IPS-15b (cell line): ENCODE results near the gene NECTIN2.
"Not testable (repeated sequence)": the region's sequence is repeated elsewhere in the genome, so short reads cannot be mapped to it uniquely, and the experiment has no call there.

Experiments
- H3K27me3 ChIP-seq: one replicate; pipeline ENCODE4 v1.6.1; 2013; ENCODE audit warnings: low read length; ENCODE audit not compliant: control insufficient read depth, insufficient read depth
- H3K36me3 ChIP-seq: one replicate; pipeline ENCODE4 v1.6.1; 2013; ENCODE audit warnings: low read length; ENCODE audit not compliant: control insufficient read depth, insufficient read depth
- H3K4me1 ChIP-seq: one replicate; pipeline ENCODE4 v1.6.1; 2013; ENCODE audit warnings: mild to moderate bottlenecking, low read length; ENCODE audit not compliant: control insufficient read depth, insufficient read depth
- H3K4me3 ChIP-seq: one replicate; pipeline ENCODE4 v1.5.1; 2013; ENCODE audit warnings: low read depth, low read length
- H3K9ac ChIP-seq: one replicate; pipeline ENCODE4 v1.6.1; 2013; ENCODE audit warnings: low read depth, mild to moderate bottlenecking, low read length
- H3K9me3 ChIP-seq: one replicate; pipeline ENCODE4 v1.6.1; 2013; ENCODE audit warnings: mild to moderate bottlenecking, low read length; ENCODE audit not compliant: control insufficient read depth, insufficient read depth

The NECTIN2 gene

DNA sequence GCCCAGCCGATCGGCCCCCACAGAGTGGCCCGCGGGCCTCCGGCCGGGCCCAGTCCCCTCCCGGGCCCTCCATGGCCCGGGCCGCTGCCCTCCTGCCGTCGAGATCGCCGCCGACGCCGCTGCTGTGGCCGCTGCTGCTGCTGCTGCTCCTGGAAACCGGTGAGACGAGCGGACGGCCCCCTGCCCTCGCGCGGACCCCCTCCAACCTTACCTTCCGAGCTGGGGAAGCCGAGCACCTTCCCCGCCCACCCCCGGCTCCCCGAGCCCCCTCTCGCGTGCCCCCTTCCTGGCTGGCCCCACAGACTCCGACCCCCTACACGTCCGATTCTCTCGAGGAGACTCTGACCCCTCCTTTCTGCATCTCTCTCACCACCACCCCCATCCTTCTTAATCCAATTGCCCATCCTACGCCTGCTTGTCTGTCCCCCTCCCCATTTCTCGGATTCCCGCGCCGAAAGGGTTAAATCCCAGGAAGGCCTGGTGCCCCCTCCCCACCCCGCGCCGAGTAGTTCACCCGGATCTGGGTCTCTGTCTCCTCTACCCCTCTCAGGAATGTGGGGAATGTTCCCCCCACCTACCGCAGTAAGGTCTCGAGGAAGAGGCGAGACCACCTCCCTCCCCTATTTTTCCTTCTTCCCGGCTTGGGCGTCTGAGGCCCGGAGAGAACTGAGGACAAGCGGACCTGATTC is 502 bp downstream of the NECTIN2 start:
- peaks cover 13% of the 10 kb centered on the region for H3K4me1 ChIP-seq
- H3K27me3 ChIP-seq: peaks cover 7% of the 10 kb centered on the region
- H3K4me3 ChIP-seq: peak overlapping the region; percentile 97
- H3K36me3 ChIP-seq: peaks cover 13% of the 10 kb centered on the region
- peak overlapping the region; percentile 93 for H3K9ac ChIP-seq
- H3K9me3 ChIP-seq: no peaks in the 10 kb centered on the region

DNA sequence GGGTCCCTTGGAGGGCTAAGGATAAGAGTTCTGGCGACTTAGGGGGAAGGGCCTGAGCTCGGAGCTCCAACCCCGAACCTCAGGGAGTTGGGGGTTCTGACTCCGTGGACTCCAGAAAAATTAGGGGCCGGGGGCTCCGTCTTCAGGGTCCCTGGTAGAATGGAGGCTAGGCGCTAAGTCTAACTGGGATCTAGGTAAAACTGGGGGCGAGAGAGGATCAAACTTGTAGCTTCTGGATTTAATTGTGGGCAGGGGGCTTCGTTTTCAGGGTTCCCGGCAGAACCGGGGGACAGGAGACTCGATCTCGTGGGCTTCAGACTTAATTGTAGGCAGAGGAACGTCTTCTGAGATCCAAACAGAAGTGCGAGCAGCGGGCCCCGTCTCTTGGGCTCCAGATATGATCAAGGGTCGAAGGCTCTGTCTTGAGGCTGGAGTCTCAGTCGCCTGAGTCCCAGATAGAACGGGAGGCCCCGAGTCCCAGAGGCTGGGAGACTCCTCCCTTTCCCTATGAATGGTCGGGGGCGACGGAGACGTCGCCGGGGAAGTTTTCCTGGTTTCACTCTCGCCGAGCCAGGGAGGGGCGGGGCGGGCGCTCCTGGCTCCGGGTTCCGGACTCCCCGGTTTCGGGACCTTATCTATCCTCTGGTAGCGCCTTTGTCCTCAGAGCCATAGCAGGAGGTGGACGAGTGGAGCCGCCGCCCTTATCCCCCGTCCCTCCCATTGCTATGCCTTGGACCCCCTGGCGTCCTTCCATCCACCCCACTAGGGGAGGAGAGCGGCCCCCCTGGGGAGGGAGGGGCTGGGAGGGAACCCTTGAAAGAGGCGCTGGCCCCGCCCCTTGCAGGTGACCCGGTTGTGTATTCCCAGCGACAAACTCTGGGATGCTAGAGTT is 1.3 kb downstream of the NECTIN2 start:
- Histone ChIP-seq H3K4me1 (peaks cover 15% of the 10 kb centered on the region), H3K9me3 (no peaks in the 10 kb centered on the region), H3K4me3 (peak overlapping the region; percentile 97), H3K36me3 (peaks cover 16% of the 10 kb centered on the region), H3K27me3 (peaks cover 4% of the 10 kb centered on the region), H3K9ac (peak overlapping the region; percentile 93)

DNA sequence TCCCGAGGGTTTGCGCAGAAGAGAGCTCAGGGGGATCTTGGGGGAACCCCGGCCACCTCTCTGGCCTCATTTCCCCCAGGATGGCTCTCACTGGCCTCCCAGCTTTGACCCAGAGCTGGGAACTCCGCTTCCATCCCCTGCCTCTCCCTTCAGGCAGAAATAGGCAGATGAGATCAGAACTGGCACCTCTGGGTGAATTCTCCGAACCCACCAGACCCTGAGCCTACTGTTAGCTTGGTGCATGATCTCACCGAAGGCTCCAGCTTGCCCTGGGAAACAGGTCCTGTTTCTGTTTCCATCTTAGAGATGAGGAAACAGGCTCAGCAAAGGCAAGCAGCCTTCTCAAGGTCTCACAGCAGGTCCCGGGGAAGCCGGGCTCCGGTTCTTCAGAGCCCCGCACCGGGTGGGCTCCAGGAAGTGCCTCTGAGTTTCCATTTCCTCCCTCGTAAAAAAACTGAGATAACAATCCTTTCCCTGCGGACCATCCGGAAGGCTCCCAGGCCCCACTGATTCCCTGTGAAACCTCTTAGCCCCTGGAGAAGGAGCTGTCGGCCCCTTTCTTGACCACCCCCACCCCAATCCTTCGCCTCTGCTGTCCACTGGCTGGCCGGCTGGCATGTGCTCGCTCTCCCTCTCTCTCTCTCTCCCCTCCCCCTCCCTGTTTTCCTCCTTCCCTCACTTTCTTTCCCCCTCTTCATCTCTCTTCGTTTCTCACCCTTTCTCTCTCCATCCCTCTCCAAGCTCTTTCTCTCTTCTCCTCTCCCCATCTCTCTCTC is 2.1 kb downstream of the NECTIN2 start:
- peak overlapping the region; percentile 97 for H3K4me3 ChIP-seq
- H3K9me3 ChIP-seq: no peaks in the 10 kb centered on the region
- peaks cover 16% of the 10 kb centered on the region for H3K36me3 ChIP-seq
- H3K27me3 ChIP-seq: peaks cover 4% of the 10 kb centered on the region
- H3K9ac ChIP-seq: peak overlapping the region; percentile 28
- peaks cover 15% of the 10 kb centered on the region for H3K4me1 ChIP-seq

DNA sequence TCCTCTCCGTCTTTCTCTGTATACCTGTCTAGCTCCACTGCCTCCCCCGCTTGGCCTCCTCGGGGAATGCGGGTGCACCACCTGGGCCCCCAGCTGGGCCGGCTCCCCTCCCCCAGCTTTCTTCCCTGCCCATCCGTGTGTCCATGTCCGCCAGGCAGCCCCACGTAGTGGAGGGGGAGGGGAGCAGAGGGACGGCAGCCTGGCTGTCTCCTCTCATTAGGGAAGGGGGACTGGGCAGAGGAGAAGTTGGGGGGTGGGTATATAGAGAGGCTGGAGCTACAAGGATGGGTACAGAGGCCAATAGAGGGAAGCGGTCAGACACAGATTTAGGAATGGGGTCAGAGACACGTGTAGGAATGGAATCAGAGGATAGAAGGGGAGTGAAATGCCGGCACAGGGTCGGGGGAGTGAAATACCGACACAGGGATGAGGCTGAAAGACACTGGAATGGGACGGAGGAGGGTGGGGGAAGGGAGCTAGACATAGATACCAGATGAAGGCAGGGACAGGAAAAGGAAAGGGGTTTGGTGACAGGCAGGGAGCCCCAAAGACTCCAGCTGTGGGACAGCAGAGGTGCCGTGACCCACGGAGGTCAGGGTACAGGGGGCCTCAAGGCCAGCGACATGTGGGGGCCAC is 2.8 kb downstream of the NECTIN2 start:
- Histone ChIP-seq H3K36me3 (peaks cover 16% of the 10 kb centered on the region), H3K9ac (no peak overlapping the region), H3K4me3 (peak overlapping the region; percentile 97), H3K9me3 (no peaks in the 10 kb centered on the region), H3K4me1 (peaks cover 15% of the 10 kb centered on the region), H3K27me3 (peaks cover 4% of the 10 kb centered on the region)

DNA sequence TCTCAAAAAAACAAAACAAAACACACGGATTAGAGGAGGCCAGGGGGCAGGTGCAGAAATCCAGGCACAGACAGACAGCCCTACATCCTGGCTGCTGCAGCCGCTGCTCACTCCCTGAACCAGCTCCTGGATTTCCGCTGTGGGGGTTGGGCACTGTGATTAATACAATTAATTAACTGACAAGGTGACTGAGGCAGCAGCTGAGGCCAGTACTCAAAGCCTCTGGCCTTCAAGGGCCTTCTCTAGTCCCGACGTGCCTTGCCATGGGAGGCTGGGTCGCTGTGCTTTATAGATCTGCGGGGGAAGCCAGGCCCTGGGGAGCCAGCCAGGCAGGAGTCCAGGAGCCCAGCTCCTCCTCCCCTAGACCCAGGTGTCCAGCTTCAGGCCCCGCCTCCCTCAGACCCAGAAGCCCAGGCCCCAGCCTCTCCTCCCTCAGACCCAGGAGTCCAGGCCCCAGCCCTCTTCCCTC is 4.6 kb downstream of the NECTIN2 start:
- H3K36me3 ChIP-seq: peaks cover 16% of the 10 kb centered on the region
- H3K9me3 ChIP-seq: no peaks in the 10 kb centered on the region
- H3K27me3 ChIP-seq: no peaks in the 10 kb centered on the region
- H3K4me3 ChIP-seq: no peak overlapping the region
- no peak overlapping the region for H3K9ac ChIP-seq
- peaks cover 15% of the 10 kb centered on the region for H3K4me1 ChIP-seq

DNA sequence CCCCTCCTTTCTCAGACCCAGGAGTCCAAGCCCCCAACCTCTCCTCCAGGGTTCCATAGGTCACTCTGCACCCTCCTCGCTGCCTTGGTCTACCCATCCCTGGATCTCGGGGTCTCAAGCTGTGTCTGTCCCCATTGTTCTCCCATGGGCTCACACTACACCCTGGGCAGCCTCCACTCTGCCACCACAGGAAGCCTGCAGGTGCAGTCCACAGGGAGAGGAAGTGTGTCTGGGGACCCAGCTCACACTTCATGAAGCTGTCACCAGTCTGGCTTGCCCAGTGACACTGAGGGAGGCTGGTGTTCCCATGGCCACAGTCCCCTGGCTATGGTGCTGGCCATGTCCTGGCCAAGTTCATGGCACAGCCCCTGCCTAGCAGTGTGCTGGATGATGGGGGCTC is 5.3 kb downstream of the NECTIN2 start:
- Histone ChIP-seq H3K27me3 (no peaks in the 10 kb centered on the region), H3K4me3 (no peak overlapping the region), H3K4me1 (peaks cover 18% of the 10 kb centered on the region)

DNA sequence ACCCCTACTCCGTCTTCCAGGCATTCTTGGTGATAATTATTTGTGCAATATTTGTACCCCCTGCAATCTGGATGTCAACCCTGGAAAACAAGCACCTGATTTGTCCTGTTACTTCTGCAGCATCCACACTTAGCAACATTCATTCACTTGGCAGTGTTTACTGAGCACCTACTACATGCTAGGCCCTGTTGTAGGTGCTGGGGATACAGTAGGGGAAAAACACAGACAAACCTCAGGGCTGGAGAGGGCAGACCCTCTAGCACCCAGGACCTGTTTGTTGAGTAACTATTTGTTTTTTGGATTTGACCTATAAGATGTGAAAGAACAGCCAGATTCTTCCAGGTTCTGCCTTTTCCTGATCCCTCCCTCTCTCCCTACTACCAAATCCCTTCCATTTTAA is 9.5 kb downstream of the NECTIN2 start:
- H3K27me3 ChIP-seq: no peaks in the 10 kb centered on the region
- H3K4me1 ChIP-seq: peaks cover 12% of the 10 kb centered on the region

More for the DNA sequence above, 5.3 kb downstream of the NECTIN2 start:
- H3K9ac ChIP-seq: no peak overlapping the region
- peaks cover 16% of the 10 kb centered on the region for H3K36me3 ChIP-seq
- H3K9me3 ChIP-seq: no peaks in the 10 kb centered on the region

DNA sequence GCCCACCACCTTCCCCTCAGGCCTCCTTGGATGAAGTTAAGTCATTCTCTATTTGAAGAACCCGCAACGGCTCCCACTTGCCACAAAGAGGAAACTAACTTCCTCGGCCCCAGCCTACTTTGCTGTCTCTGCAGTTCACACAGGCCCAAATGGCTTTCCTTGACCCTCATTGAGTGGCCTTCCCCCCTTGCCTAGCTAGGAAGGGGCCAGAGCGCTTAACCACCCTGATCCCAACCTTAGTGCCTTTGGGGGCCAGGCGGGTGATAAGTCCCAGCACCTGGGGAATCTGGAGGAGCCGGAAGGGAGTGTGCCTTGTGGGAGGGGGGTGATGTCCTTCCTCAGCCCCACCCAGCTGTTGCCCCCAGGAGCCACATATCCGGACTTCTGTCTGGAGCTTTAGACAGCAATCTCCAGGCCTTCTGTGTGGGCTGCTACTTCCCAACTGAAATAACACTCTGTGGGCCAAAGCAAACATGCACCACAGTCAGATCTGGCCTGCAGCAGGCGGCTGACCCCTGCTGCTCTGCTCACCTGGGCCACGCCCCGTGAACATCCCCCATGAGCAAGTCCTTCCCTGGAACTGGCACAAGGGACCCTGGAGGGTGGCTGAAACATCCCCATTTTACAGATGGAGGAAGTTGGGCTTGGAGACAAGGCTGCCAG is 10.5 kb downstream of the NECTIN2 start:
- no peak overlapping the region for H3K4me3 ChIP-seq
- peaks cover 8% of the 10 kb centered on the region for H3K4me1 ChIP-seq
- no peak overlapping the region for H3K9ac ChIP-seq
- H3K36me3 ChIP-seq: peaks cover 9% of the 10 kb centered on the region
- H3K9me3 ChIP-seq: no peaks in the 10 kb centered on the region
- no peaks in the 10 kb centered on the region for H3K27me3 ChIP-seq

More for the DNA sequence above, 9.5 kb downstream of the NECTIN2 start:
- H3K9me3 ChIP-seq: no peaks in the 10 kb centered on the region
- no peak overlapping the region for H3K9ac ChIP-seq
- no peak overlapping the region for H3K4me3 ChIP-seq
- peaks cover 12% of the 10 kb centered on the region for H3K36me3 ChIP-seq

DNA sequence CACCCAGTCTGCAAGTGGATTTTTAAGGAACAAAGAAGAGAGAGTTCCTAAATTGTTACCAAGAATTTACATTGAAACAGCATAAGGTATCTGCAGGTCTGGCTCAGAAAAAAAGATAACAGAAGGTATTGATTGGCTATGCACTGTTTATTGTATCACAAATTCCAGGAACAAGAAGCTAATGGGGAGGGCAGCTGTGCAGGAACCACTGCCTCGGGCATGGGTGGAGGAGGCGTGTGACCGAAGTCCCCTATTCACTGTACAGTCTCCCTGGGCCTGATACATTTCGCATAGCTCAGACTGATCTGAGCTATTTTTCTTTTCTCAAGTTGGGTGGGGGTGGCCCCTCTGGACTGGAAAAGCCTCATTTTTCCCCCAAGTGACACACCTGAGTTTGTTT is 11.7 kb downstream of the NECTIN2 start:
- H3K36me3 ChIP-seq: peaks cover 6% of the 10 kb centered on the region
- no peak overlapping the region for H3K9ac ChIP-seq
- H3K4me1 ChIP-seq: peaks cover 6% of the 10 kb centered on the region
- no peaks in the 10 kb centered on the region for H3K27me3 ChIP-seq
- H3K4me3 ChIP-seq: no peak overlapping the region
- H3K9me3 ChIP-seq: no peaks in the 10 kb centered on the region

DNA sequence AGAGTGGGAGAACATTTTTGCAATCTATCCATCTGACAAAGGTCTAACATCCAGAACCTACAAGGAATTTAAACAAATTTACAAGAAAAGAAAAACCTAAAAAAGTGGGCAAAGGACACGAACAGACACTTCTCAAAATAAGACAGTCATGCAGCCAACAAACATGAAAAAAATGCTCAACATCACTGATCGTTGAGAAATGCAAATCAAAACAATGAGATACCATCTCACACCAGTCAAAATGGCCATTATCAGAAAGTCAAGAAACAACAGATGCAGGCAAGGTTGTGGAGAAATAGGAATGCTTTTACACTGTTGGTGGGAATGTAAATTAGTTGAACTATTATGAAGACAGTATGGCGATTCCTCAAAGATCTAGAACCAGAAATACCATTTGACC is 15.5 kb downstream of the NECTIN2 start:
- H3K9ac ChIP-seq, H3K4me1 ChIP-seq: not testable (repeated sequence)
- peaks cover 18% of the 10 kb centered on the region for H3K36me3 ChIP-seq

DNA sequence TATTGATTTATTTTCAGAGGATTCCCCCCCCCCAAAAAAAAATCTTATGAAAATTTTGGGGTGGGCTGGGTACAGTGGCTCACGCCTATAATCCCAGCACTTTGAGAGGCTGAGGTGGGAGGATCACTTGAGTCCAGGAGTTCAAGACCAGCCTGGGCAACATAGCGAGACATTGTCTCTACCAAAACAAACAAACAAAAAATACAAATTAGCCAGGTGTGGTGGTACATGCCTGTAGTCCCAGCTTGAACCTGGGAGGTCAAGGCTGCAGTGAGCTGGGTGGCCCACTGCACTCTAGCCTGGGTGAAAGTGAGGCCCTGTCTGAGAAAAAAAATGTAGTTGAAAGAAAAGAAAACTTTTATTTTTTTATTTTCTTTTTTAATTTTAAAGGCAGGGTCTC is 17.9 kb downstream of the NECTIN2 start:
- peaks cover 20% of the 10 kb centered on the region for H3K36me3 ChIP-seq
- no peaks in the 10 kb centered on the region for H3K27me3 ChIP-seq
- no peaks in the 10 kb centered on the region for H3K4me1 ChIP-seq
- H3K9me3 ChIP-seq: no peaks in the 10 kb centered on the region
- H3K9ac ChIP-seq: no peak overlapping the region
- H3K4me3 ChIP-seq: no peak overlapping the region

More for the DNA sequence above, 15.5 kb downstream of the NECTIN2 start:
- H3K4me3 ChIP-seq, H3K27me3 ChIP-seq, H3K9me3 ChIP-seq: not testable (repeated sequence)
